GM19438 (cell line): Measurements from ENCODE around the gene UGGT1.
"Not testable (repeated sequence)": the region's sequence is repeated elsewhere in the genome, so short reads cannot be mapped to it uniquely, and the experiment has no call there.

ENCODE experiments used
- ATAC-seq: cut with Tn5 transposase; IDR thresholded peaks from one replicate; pipeline ENCODE4 v1.9.1; 2021; ENCODE audit warnings: low read depth; ENCODE audit not compliant: unreplicated experiment

UGGT1 gene

GRCh38 chr2:128169933-128170709, 79.1 kb downstream of the UGGT1 start:
- no peak for ATAC-seq

GRCh38 chr2:128170776-128171175, 79.8 kb downstream of the UGGT1 start:
- no peak for ATAC-seq

GRCh38 chr2:128172191-128172590, 81.2 kb downstream of the UGGT1 start:
- ATAC-seq = no peak

GRCh38 chr2:128174067-128174466, 83.1 kb downstream of the UGGT1 start:
- not testable (repeated sequence) for ATAC-seq

DNA sequence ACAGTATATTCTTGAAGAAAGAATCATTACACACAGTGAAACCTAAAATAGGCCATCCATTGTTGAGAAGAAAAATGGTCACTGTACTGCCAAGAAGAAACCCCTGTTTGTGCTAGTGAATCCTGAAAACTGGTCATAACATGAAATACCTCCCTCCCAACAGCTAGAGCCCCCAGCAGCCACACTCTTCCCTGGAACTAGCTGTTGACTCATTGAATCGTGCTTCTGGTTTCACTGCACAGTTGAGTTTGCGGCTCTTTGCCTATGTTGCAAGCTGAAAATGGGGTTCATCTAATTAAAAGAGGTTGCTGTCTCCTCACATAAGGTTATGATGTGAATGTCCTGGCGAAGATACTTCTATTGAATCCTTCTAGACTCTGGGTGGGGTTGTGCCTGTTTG, 86.3 kb downstream of the UGGT1 start:
- ATAC-seq = no peak

DNA sequence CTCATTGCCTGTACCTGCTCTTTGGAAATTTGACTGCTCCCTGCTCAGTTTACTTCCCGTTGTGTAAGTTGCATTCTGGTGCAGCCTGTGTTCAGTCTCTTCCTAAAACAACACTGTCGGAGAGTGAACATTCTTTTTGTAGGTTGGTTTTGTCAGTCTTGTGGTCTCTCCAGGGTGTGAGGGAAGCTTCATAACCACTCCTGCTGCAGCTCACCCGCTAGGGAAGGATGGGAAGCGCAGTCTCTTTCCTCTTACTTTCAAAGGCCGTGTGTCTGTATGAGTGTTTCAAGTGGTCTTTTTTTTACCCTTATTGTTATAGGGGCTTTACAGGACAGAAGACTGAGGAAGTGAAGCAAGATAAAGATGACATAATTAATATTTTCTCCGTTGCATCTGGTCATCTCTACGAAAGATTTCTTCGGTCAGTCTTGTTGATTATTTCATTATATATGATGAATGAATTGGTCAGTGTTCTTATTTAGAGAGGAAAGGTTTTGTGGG, 87.2 kb downstream of the UGGT1 start:
- ATAC-seq = no peak

DNA sequence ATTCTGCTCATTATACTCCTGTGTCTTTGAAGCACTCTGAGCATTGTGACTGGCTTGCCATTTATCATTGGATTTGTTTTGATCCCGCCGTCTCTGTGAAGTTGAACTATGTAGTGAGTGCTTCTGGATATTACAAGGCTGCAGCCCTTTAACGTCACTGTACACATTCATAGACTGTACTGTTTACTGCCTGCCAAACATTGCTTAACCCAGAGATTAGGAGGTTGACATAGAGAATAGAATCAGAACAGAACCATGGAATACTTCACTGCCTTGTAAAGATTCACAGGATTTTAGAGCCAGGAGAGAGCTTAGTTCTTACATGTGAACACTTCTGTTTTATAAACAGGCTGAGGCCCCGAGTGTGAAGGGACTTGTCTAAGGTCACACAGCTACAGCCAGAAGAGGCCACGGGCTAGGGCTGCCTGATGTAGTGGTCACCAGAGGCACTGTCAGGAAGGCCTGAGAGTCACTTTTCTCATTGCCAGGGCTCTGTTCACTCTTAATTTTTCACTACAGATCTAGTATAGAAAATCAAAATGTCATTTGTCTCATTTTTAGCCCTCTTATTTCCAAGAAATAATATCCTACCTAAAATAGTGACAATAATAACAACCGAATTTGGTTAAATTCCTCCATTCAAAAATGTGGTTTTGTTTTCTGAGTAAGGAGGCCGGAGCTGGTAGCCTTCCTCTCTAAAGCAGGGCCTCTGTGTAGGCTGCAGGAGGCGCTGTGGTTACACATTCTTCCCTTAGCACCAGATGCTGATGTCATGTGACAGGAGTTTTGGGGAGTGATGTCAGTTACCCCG, 87.9 kb downstream of the UGGT1 start:
- ATAC-seq = peak; percentile 73

GRCh38 chr2:128179461-128179755, 88.4 kb downstream of the UGGT1 start:
- ATAC-seq = no peak

GRCh38 chr2:128180031-128180430, 89.0 kb downstream of the UGGT1 start:
- ATAC-seq = no peak

DNA sequence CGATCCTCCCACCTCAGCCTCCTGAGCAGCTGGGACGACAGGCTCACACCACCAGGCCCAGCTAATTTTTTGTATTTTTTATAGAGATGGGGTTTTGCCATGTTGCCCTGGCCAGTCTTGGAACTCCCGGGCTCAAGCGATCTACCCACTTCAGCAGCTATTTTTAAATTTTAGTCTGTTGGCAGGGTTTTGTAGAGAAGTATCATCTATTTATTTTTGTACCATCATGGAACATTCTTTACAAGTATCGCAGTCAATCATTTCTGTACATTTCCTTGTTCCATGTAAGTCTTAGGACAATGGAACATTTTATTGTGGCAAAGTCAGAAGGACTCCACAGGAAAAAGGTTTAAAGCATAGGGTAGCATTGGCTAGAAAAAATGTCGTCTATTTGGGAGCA, 94.6 kb downstream of the UGGT1 start:
- no peak for ATAC-seq

- no peak for ATAC-seq
Measured at GRCh38 chr2:128187032-128187654, 96.1 kb downstream of the UGGT1 start.

- ATAC-seq = no peak
Measured at GRCh38 chr2:128195435-128195984, 104.5 kb downstream of the UGGT1 start.

- ATAC-seq = no peak
Measured at GRCh38 chr2:128196026-128196425, 105.0 kb downstream of the UGGT1 start.

GRCh38 chr2:128196471-128196931, 105.5 kb downstream of the UGGT1 start:
- ATAC-seq = no peak

- no peak for ATAC-seq
Measured at GRCh38 chr2:128197059-128197458, 106.1 kb downstream of the UGGT1 start.

DNA sequence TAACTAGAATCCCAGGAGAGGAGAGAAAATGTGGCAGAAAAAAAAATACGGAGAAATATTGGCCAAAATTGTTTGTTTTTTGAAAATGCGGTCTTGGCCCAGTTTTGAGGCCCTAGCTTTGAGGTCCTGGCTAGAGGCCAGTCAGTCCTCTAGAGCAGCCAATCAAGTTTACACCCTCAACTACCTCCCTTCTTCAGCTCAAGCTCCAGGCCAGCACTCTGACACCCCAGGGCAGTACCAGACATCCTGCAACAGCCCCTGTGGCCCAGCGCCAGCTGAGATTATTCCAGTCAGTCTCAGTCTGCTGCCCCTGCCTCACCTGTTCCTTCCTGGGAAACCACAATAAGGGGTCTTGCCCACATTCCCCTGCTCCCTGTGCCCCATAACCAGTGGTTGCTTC, 107.7 kb downstream of the UGGT1 start:
- no peak for ATAC-seq

DNA sequence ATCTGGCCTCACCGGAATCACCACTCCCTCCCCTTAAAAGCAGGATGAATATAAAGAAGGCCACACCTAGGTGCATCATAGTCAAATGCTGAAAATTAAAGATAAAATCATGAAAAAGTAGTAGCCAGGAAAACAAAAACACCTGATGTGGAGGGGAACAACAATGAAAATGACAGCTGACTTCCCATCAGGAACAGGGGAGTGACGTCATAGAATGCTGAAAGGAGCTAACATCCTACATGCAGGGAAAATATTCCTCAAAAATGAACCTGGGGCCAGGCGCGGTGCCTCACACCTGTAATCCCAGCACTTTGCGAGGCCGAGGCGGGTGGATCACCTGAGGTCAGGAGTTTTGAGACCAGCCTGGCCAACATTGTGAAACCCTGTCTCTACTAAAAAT, 108.1 kb downstream of the UGGT1 start:
- no peak for ATAC-seq

GRCh38 chr2:128202791-128203190, 111.8 kb downstream of the UGGT1 start:
- no peak for ATAC-seq

DNA sequence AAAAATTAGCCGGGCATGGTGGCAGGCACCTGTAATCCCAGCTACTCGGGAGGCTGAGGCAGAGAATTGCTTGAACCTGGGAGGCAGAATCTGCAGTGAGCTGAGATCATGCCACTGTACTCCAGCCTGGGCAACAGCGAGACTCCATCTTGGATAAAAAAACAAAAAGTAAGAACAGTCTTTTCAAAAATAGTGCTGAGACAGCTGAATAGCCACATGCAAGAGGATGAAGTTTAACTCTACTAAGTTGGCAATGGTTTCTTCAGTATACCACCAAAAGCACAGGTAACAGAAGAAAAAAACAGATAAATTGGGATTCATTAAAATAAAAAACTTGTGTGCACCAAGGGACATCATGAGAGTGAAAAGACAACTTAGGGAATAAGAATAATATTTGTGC, 115.2 kb downstream of the UGGT1 start:
- no peak for ATAC-seq

DNA sequence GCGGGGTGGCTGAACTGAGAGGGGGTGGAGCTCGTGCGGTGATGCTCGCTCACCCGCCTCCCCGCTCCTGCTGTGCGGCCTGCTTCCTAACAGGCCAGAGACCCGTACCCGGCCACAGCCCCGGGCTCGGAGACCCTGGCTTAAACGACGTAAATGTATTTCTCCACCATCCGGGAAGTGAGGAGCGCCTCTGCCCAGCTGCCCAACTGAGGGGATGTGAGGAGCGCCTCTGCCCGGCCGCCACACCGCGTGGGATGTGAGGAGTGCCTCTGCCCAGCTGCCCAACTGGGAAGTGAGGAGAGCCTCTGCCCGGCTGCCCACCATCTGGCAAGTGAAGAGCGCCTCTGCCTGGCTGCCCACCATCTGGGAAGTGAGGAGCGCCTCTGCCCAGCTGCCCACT, 117.0 kb downstream of the UGGT1 start:
- no peak for ATAC-seq
